BLaER1 treated with 17β-estradiol and CSF1 and Interleukin-3, amounts not matched to agents 10 nM and 100 nM (cell line): Measurements from ENCODE around the gene MYOZ1.

Experiments used
- H3K27ac ChIP-seq, 11 experiments: shearing (Covaris generic); formaldehyde crosslinking; 2 replicates each; pipeline ENCODE4 v1.8.1; 2022
- H3K27me3 ChIP-seq, 11 experiments: shearing (Covaris generic); formaldehyde crosslinking; 2 replicates each; pipeline ENCODE4 v1.8.1; 2022
- H3K36me3 ChIP-seq, 11 experiments: shearing (Covaris generic); formaldehyde crosslinking; 2 replicates each; pipeline ENCODE4 v1.8.1; 2022
- H3K4me1 ChIP-seq, 10 experiments: shearing (Covaris generic); formaldehyde crosslinking; 2 replicates each; pipeline ENCODE4 v1.8.1; 2022
- H3K4me2 ChIP-seq, 11 experiments: shearing (Covaris generic); formaldehyde crosslinking; 2 replicates each; pipeline ENCODE4 v1.8.1; 2022
- H3K4me3 ChIP-seq, 10 experiments: shearing (Covaris generic); formaldehyde crosslinking; 2 replicates each; pipeline ENCODE4 v1.8.1; 2022
- H3K9ac ChIP-seq, 11 experiments: shearing (Covaris generic); formaldehyde crosslinking; 2 replicates each; pipeline ENCODE4 v1.8.1; 2022
- H3K9me3 ChIP-seq, 11 experiments: shearing (Covaris generic); formaldehyde crosslinking; replicated peaks in 1 of 11; 2 replicates each; pipeline ENCODE4 v1.8.1; 2022
- H4K20me1 ChIP-seq, 11 experiments: shearing (Covaris generic); formaldehyde crosslinking; 2 replicates each; pipeline ENCODE4 v1.8.1; 2022
- Cebpa-rat ChIP-seq, 11 experiments: shearing (Covaris generic); IDR thresholded peaks; 2 replicates each; pipeline ENCODE4 v1.8.1; 2022

The MYOZ1 gene

DNA sequence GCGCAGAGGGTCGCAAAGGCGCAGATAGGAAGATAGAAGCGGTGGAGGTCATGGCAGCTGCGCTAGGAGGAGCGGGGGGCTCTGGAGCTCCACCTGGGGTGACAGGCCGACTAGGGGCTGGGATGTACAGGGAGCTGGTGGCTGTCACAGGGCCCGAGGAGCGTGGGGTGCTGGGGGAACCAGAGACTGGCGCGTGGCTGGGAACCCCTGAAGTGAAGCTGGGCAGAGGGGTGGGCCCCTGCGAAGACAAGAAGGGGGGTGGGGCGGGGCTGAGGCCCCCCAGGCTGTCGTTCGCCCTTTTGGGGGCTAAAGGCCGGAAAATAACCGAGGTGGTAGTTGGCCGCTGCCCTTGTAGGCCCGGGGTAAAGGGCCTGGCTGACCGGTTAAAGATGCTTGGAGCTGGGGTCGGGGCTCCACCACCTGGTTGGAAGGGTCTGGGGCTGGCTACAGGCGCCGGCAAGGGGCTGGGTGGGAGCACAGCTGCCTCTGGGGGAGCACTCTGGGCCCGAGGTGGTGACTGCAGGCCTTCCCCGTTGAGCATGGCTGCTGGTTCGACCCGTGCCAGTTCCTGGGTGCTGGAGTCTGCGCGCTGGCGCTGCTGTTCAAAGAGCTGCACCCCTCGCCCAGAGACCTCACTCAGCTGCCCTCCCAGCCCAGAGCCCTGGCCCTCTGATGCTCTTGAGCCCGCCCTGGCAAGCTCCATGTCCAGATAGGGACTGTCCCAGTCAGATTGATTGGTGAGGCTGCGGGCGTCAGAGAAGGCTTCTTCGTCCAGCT lies 6.8 kb upstream of the MYOZ1 start:
- Histone ChIP-seq H3K4me1 (peaks cover 56 to 75% (median 64%) of the 10 kb centered on the region in 10 experiments), H3K9ac (peak overlapping the region; percentile 53 to 79 (median 73); a peak in 21 of 22 replicates), H3K4me2 (peak overlapping the region; percentile 86 to 95 (median 92)), H3K36me3 (no peaks in the 10 kb centered on the region), H3K27ac (peak overlapping the region; percentile 33 to 73 (median 65); a peak in 20 of 22 replicates), H3K4me3 (peak overlapping the region; percentile 42 to 70 (median 60)), H3K27me3 (peaks cover 0 to 15% (median 0%) of the 10 kb centered on the region in 11 experiments; a peak in 5 of 22 replicates), H3K9me3 (no peaks in the 10 kb centered on the region), H4K20me1 (no peaks in the 10 kb centered on the region)
- no peak for TF ChIP-seq Cebpa-rat (IDR thresholded peaks at IDR 0.05)

DNA sequence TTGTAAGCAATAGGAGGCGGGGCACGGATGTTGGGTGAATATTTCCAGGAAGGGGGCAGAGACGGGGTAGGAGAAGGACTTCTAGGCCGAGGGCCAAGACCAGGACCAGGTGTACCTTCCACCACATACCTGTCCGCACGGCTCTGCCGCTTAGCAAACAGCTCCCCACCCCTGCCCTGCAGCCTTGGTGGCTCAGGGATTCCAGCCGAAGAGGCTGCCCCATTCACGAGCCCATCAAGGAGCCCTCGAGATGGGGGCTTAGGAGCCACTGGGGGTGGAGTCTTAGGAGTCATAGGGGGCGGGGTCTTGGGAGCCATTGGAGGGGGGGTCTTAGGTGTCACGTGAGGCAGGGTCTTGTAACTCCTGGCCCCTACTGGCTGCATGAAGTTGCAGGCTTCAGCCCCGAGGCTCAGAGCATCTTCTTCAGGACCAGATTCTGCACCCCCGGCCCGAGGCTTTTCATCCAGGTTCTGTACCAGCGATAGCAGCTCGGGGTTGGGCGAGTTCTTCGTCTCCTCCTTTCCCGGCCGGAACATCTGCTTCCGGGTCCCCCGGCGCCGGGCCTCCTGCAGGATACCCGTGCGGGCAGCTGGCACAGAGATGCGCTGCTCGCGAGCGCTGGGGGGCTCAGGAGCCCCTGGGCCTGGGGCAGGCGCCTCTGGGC lies 6.1 kb upstream of the MYOZ1 start:
- Histone ChIP-seq H3K4me1 (peaks cover 56 to 82% (median 66%) of the 10 kb centered on the region in 10 experiments), H3K4me3 (peak overlapping the region; percentile 42 to 70 (median 60)), H3K4me2 (peak overlapping the region; percentile 86 to 95 (median 92)), H3K27me3 (peaks cover 0 to 15% (median 0%) of the 10 kb centered on the region in 11 experiments; a peak in 5 of 22 replicates), H3K9me3 (no peaks in the 10 kb centered on the region), H3K27ac (peak overlapping the region; percentile 33 to 73 (median 65); a peak in 20 of 22 replicates), H3K36me3 (no peaks in the 10 kb centered on the region), H4K20me1 (no peaks in the 10 kb centered on the region), H3K9ac (peak overlapping the region; percentile 53 to 79 (median 73); a peak in 21 of 22 replicates)
- TF ChIP-seq Cebpa-rat (IDR thresholded peaks at IDR 0.05) = no peak

DNA sequence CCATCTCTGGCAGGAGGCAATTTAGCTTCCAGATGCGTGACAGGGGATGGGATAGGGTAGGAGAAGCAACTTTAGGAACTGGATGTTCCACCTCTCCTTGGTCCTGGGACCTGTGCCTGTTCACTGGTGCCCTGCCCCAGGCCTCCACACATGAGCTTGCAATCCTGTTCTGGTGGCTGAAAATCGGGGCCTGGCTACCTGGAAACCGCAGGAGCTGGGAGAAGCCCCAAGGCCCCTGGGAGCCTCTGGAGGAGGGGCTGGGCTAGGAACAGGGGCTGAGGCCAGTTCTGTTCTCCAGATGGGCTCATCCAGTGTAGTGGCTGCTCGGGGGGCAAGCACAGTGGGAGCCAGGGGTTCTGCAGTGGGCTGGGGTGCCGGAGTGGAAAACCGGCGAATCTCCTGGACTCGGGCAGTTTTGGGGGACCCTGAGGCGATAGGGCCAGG lies 5.3 kb upstream of the MYOZ1 start:
- H3K36me3 ChIP-seq = no peaks in the 10 kb centered on the region
- H3K4me3 ChIP-seq = no peak overlapping the region
- peak overlapping the region; percentile 86 to 95 (median 92); a peak in 20 of 22 replicates for H3K4me2 ChIP-seq
- no peaks in the 10 kb centered on the region for H3K9me3 ChIP-seq
- no peak for TF ChIP-seq Cebpa-rat (IDR thresholded peaks at IDR 0.05)
- no peak overlapping the region for H3K27ac ChIP-seq
- no peaks in the 10 kb centered on the region for H4K20me1 ChIP-seq
- no peak overlapping the region for H3K9ac ChIP-seq
- H3K4me1 ChIP-seq = peaks cover 59 to 89% (median 72%) of the 10 kb centered on the region in 10 experiments
- peaks cover 0 to 15% (median 0%) of the 10 kb centered on the region in 11 experiments; a peak in 5 of 22 replicates for H3K27me3 ChIP-seq

DNA sequence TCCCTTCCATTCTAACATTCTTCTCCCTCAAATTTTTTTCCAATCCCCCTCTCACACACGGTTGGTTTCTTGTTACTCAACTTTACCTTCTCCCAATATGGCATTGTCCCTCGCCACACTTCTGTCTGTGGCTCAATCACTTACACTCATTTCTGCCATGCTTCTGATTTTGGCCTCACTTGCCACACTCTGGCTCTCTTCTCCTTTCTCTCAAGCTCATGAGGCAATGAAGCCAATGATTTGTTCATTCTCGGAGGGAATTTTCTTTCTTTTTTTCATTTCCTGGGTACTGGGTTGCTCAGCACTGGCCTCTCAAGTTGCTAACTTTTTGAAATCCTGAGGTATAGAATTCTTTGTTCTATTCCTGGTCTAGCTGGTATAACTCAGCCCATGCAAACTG lies 4.0 kb upstream of the MYOZ1 start:
- Histone ChIP-seq H3K27me3 (peaks cover 0 to 15% (median 0%) of the 10 kb centered on the region in 11 experiments; a peak in 5 of 22 replicates), H3K36me3 (no peaks in the 10 kb centered on the region), H3K4me2 (peak overlapping the region in 6 of 11 experiments; percentile 2 to 22 (median 9); a peak in 3 of 22 replicates), H3K27ac (no peak overlapping the region), H3K9ac (no peak overlapping the region), H3K4me3 (no peak overlapping the region), H3K9me3 (no peaks in the 10 kb centered on the region), H3K4me1 (peaks cover 47 to 81% (median 61%) of the 10 kb centered on the region in 10 experiments), H4K20me1 (no peaks in the 10 kb centered on the region)
- no peak for TF ChIP-seq Cebpa-rat (IDR thresholded peaks at IDR 0.05)

DNA sequence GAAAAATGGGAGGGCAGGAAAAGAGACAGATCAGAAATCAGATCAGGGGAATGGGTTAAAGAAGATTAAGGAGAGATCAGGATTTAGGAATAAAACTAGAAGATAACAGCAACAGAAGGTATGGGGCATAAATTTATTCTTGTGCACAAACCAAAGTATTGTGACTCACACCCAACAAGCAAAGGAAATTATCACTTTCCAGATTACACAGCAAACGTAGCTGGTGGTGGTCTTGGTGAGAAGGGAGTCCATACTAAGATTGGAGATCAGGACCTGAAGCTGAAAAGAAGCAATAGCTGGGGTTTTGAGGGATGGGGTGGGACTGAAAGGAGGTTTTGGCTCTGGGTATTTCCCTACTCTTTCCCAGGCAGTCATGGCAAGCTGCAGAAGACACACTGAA lies 3.5 kb upstream of the MYOZ1 start:
- H3K4me3 ChIP-seq = no peak overlapping the region
- no peak for TF ChIP-seq Cebpa-rat (IDR thresholded peaks at IDR 0.05)
- no peaks in the 10 kb centered on the region for H3K9me3 ChIP-seq
- peaks cover 0 to 15% (median 0%) of the 10 kb centered on the region in 11 experiments; a peak in 5 of 22 replicates for H3K27me3 ChIP-seq
- no peaks in the 10 kb centered on the region for H4K20me1 ChIP-seq
- no peaks in the 10 kb centered on the region for H3K36me3 ChIP-seq
- H3K27ac ChIP-seq = 0 out of 22 replicates have a peak overlapping the region, but pooled peaks of 1 of the 11 experiments have one; percentile 10
- peaks cover 42 to 76% (median 56%) of the 10 kb centered on the region in 10 experiments for H3K4me1 ChIP-seq
- peak overlapping the region in 4 of 11 experiments; percentile 5 to 22 (median 13); a peak in 4 of 22 replicates for H3K4me2 ChIP-seq
- H3K9ac ChIP-seq = no peak overlapping the region

DNA sequence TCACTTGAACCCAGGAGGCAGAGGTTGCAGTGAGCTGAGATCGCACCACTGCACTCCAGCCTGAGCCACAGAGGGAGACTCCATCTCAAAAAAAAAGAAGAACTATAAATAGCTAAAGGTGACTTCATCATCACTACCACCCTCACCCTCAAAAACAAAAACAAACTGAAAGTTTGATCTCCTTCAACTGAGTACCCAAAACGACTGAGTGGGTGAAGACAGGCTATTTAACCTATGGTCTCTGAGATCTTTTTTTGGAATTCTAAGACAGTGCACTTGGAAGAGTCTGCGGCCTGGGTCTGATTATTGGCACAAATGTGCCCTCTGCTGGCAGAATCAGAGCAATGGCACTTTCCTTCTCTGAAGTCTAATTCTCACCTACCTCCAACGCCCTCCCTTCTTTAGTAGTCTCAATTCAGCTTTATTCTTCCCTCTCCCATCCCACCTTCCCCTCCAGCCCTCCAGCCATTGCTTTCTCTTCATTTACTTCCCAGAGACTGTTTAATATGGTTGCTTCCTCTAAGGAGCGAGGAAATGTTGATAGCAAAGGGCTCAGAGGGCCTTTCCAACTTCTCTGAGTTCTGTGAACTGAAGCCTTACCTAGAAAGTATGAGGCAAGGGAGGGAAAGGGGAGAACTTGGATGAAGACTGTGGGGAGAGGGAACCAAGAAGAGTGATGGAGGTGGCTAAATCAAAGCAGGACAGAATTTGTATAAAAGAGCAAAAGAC lies 2.9 kb upstream of the MYOZ1 start:
- Histone ChIP-seq H3K36me3 (no peaks in the 10 kb centered on the region), H3K4me3 (no peak overlapping the region), H3K9ac (no peak overlapping the region), H3K9me3 (no peaks in the 10 kb centered on the region), H3K27ac (0 out of 22 replicates have a peak overlapping the region, but pooled peaks of 1 of the 11 experiments have one; percentile 44), H3K4me1 (peaks cover 37 to 70% (median 51%) of the 10 kb centered on the region in 10 experiments), H3K27me3 (peaks cover 0 to 15% (median 0%) of the 10 kb centered on the region in 11 experiments; a peak in 5 of 22 replicates), H3K4me2 (peak overlapping the region in 10 of 11 experiments; percentile 6 to 51 (median 20); a peak in 10 of 22 replicates), H4K20me1 (no peaks in the 10 kb centered on the region)
- no peak for TF ChIP-seq Cebpa-rat (IDR thresholded peaks at IDR 0.05)

DNA sequence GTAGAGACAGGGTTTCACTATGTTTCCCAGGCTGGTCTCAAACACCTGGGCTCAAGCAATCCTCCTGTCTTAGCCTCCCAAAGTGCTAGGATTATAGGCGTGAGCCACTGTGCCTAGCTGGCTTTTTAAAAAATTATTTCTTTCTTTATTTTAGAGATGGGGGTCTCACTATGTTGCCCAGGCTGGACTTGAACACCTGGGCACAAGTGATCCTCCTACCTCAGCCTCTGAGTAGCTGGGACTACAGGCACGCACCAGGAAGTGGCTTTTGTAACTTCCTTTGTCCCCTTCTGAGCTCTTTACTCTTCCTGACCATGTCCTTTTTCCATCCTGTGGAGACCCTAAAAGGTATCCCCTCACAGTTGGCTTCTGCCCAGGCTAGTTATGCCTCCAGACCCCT lies 2.1 kb upstream of the MYOZ1 start:
- H4K20me1 ChIP-seq = no peaks in the 10 kb centered on the region
- H3K4me2 ChIP-seq = peak overlapping the region; percentile 6 to 55 (median 23); a peak in 14 of 22 replicates
- H3K4me3 ChIP-seq = no peak overlapping the region
- TF ChIP-seq Cebpa-rat (IDR thresholded peaks at IDR 0.05) = no peak
- H3K9ac ChIP-seq = 0 out of 22 replicates have a peak overlapping the region, but pooled peaks of 1 of the 11 experiments have one; percentile 21
- H3K27me3 ChIP-seq = peaks cover 0 to 14% (median 0%) of the 10 kb centered on the region in 11 experiments; a peak in 5 of 22 replicates
- no peaks in the 10 kb centered on the region for H3K9me3 ChIP-seq
- H3K27ac ChIP-seq = peak overlapping the region in 3 of 11 experiments; percentile 38 to 44 (median 40); a peak in 5 of 22 replicates
- H3K36me3 ChIP-seq = no peaks in the 10 kb centered on the region
- H3K4me1 ChIP-seq = peaks cover 34 to 66% (median 44%) of the 10 kb centered on the region in 10 experiments

DNA sequence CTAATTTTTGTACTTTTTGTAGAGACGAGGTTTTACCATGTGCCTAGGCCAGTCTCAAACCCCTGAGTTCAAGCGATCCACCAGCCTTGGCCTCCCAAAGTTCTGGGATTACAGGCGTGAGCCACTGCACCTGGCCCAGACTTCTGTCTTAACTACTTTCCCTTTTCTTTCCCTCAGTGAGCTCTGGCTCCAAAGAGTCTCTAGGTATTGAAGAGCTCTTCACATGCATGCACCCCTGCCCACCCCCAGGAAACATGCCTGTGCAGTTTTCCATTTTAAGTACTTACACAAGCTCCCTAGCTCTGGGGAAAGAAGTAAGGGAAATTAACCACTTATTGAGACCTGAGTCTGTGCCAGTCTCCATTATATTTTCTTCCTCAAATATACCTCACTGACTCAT lies 2.0 kb downstream of the MYOZ1 start:
- TF ChIP-seq Cebpa-rat (IDR thresholded peaks at IDR 0.05) = no peak
- H3K9me3 ChIP-seq = no peaks in the 10 kb centered on the region
- no peak overlapping the region for H3K4me2 ChIP-seq
- no peaks in the 10 kb centered on the region for H4K20me1 ChIP-seq
- H3K4me3 ChIP-seq = no peak overlapping the region
- H3K4me1 ChIP-seq = peaks cover 13 to 29% (median 19%) of the 10 kb centered on the region in 10 experiments
- no peaks in the 10 kb centered on the region for H3K27me3 ChIP-seq
- no peaks in the 10 kb centered on the region for H3K36me3 ChIP-seq
- no peak overlapping the region for H3K27ac ChIP-seq
- no peak overlapping the region for H3K9ac ChIP-seq
